Activated naive CD8-positive, alpha-beta T cell treated with anti-CD3 and anti-CD28 coated beads, Interleukin-2, amount 50 U/mL, for 24 hours (primary cell): ENCODE results near the gene WDR37.
"Not testable (repeated sequence)": the region's sequence is repeated elsewhere in the genome, so short reads cannot be mapped to it uniquely, and the experiment has no call there.

Experiments used
- ATAC-seq: fragments of 150-1000 bp; cut with Tn5 transposase; one replicate; pipeline ENCODE4 v1.10.0; 2021
- DNase-seq: peaks from one replicate; pipeline ENCODE4 v3.0.0; 2021
- H3K27ac Mint-ChIP-seq: one replicate; pipeline ENCODE4 v1.8.0; 2021; ENCODE audit warnings: mild to moderate bottlenecking, mixed read lengths
- H3K27me3 Mint-ChIP-seq: one replicate; pipeline ENCODE4 v1.8.0; 2021; ENCODE audit warnings: mixed read lengths
- H3K36me3 Mint-ChIP-seq: one replicate; pipeline ENCODE4 v1.8.0; 2021; ENCODE audit warnings: low read depth, mixed read lengths
- H3K4me1 Mint-ChIP-seq: one replicate; pipeline ENCODE4 v1.8.0; 2021; ENCODE audit warnings: mixed read lengths
- H3K4me3 Mint-ChIP-seq: one replicate; pipeline ENCODE4 v1.8.0; 2021; ENCODE audit warnings: mild to moderate bottlenecking, moderate library complexity, mixed read lengths
- H3K9me3 Mint-ChIP-seq: one replicate; pipeline ENCODE4 v1.8.0; 2021; ENCODE audit warnings: mixed read lengths

WDR37 gene

DNA sequence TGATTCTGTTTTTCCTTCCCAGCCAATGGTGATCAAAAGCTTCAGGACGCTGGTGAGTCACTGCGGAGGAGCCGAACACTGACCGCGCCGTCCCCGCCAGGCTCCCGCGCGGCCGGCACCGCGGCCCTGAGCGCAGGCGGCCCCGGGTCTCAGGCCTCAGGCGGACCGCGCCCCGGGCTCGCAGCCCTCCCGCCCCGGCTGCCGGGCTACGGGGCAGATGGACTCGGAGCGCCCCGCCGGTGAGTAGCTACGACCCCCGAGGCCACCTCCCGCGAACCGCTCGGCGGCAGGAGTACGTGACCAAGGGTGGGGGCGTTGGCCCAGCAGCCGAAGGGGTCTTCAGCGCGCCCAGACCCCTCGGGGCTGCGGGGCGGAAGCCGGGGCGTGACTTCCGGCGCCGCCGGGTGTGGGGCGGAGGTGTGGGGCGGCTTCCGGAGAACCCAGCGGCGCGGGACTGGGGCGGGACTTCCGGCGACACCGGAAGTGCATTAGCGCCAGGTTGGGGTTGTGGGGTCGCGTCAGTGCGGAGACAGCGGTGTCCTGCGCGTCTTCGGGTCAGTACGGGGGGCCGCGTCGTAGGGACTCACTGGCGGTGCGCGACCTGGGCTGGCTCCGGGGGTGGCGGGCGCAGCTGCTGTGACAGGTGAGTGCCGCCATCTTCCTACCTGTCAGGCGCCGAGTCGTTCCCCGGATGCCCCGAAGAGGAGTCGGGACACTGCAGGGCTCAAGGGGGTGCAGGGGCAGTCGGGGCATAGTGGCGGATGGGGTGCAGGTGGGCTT is at the start of gene WDR37:
Gene WDR37, plus strand, starts transcription at position 60 of the 780 bp plus-strand sequence. CDS start 15,771 bp downstream, outside the sequence.
- H3K27ac Mint-ChIP-seq: peak within 1 kb of the TSS; percentile 87
- DNase-seq (peak; percentile 92), ATAC-seq (peak; percentile 94)
- H3K36me3 Mint-ChIP-seq: peaks cover 24% of the 10 kb centered on the region
- H3K27me3 Mint-ChIP-seq: no peaks in the 10 kb centered on the region
- H3K4me3 Mint-ChIP-seq: peak within 1 kb of the TSS; percentile 91
- H3K4me1 Mint-ChIP-seq: peaks cover 84% of the 10 kb centered on the region
- H3K9me3 Mint-ChIP-seq: no peaks in the 10 kb centered on the region

DNA sequence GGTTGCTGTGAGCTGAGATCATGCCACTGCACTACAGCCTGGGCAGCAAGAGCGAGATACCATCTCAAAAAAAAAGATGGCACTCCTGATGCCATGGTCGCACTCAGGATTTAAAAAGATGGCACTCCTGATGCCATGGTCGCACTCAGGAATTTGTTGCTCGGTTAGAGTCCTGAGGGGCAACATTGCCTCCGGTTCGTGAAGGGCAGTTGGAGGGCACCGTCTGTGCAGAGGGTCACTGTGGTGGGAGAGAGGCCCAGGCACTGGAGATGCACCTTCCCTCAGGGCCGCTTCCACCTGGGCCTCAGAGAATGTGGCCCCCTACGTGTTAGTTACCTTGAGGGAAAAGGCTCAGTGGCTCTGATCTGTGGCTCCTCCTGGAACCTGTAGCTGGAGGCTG is 49.6 kb upstream of the WDR37 start:
- H3K4me1 Mint-ChIP-seq: peaks cover 18% of the 10 kb centered on the region
- ATAC-seq (no peak), DNase-seq (no peak)
- no peak overlapping the region for H3K4me3 Mint-ChIP-seq
- H3K36me3 Mint-ChIP-seq: peaks cover 78% of the 10 kb centered on the region
- no peaks in the 10 kb centered on the region for H3K27me3 Mint-ChIP-seq
- H3K27ac Mint-ChIP-seq: no peak overlapping the region
- no peaks in the 10 kb centered on the region for H3K9me3 Mint-ChIP-seq

- no peak for DNase-seq
- Mint-ChIP-seq H3K27me3 (no peaks in the 10 kb centered on the region), H3K36me3 (peaks cover 80% of the 10 kb centered on the region), H3K9me3 (no peaks in the 10 kb centered on the region), H3K4me1 (peaks cover 15% of the 10 kb centered on the region), H3K4me3 (no peak overlapping the region), H3K27ac (peak overlapping the region; percentile 58)
- ATAC-seq: no peak
Observed at GRCh38 chr10:1007583-1007982, 48.6 kb upstream of the WDR37 start.

DNA sequence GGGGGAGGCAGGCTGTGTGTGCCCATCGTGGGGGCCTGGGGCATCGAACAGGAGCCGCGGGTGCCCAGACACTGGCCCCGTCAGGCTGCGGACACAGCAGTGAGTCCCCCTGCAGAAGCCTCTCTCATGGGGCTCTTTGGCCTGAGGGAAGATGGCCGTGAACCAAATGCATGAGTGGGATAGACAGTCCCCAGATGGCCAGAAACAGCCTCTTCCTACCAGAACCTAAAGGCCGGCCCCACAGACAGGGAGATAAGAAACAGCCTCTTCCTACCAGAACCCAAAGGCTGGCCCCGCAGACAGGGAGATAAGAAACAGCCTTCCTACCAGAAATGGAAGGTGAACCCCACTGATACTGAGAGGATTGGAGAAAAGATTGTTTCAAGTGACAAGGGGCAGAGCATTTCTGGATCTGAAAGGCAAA is 47.1 kb upstream of the WDR37 start:
- no peak overlapping the region for H3K4me3 Mint-ChIP-seq
- H3K9me3 Mint-ChIP-seq: no peaks in the 10 kb centered on the region
- DNase-seq: no peak
- no peaks in the 10 kb centered on the region for H3K27me3 Mint-ChIP-seq
- peaks cover 75% of the 10 kb centered on the region for H3K36me3 Mint-ChIP-seq
- H3K27ac Mint-ChIP-seq: peak overlapping the region; percentile 73
- no peak for ATAC-seq
- H3K4me1 Mint-ChIP-seq: peaks cover 13% of the 10 kb centered on the region

DNA sequence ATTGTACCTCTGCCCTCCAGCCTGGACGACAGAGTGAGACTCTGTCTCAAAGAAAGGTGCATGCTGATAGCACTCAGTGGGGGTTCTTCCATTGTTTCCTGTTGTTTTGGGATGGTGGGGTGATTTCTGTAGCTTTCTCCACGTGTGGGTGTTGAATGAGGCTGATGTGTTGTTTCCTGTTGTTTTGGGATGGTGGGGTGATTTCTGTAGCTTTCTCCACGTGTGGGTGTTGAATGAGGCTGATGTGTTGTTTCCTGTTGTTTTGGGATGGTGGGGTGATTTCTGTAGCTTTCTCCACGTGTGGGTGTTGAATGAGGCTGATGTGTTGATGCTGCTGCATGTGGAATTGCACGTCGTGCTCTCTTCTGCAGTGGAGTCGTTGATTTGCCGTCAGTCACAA is 46.2 kb upstream of the WDR37 start:
- not testable (repeated sequence) for H3K27me3 Mint-ChIP-seq, H3K9me3 Mint-ChIP-seq, DNase-seq, H3K4me3 Mint-ChIP-seq
- H3K36me3 Mint-ChIP-seq: peaks cover 77% of the 10 kb centered on the region
- peak; percentile 42 for ATAC-seq
- peaks cover 13% of the 10 kb centered on the region for H3K4me1 Mint-ChIP-seq
- peak overlapping the region; percentile 74 for H3K27ac Mint-ChIP-seq

GRCh38 chr10:1010703-1011102 is 45.5 kb upstream of the WDR37 start:
- ATAC-seq (no peak), DNase-seq (no peak)
- no peaks in the 10 kb centered on the region for H3K9me3 Mint-ChIP-seq
- H3K27ac Mint-ChIP-seq: no peak overlapping the region
- H3K27me3 Mint-ChIP-seq: no peaks in the 10 kb centered on the region
- no peak overlapping the region for H3K4me3 Mint-ChIP-seq
- peaks cover 73% of the 10 kb centered on the region for H3K36me3 Mint-ChIP-seq
- peaks cover 13% of the 10 kb centered on the region for H3K4me1 Mint-ChIP-seq

- ATAC-seq (no peak), DNase-seq (no peak)
- Mint-ChIP-seq H3K27me3 (no peaks in the 10 kb centered on the region), H3K36me3 (peaks cover 71% of the 10 kb centered on the region), H3K27ac (no peak overlapping the region), H3K9me3 (no peaks in the 10 kb centered on the region), H3K4me1 (peaks cover 13% of the 10 kb centered on the region), H3K4me3 (no peak overlapping the region)
Observed at GRCh38 chr10:1011696-1012095, 44.5 kb upstream of the WDR37 start.

DNA sequence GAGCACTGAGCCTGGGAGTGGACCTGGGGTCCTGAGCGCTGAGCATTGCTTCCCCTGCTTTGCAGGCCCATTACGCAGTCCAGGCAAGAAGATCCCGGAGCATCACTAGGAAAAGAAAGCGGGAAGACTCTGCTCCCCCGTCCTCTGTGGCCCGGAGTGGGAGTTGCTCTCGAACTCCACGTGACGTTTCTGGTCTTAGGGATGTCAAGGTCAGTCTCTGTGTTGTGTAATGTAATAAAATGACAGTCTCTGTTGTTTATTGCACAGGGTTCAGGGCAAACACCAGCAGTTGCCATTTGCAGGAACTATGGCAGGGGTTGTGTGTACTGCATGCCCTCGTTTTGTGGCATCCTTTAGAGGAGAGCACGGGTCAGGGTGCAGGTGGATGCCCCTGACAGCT is 40.5 kb upstream of the WDR37 start:
- DNase-seq (no peak), ATAC-seq (no peak)
- H3K36me3 Mint-ChIP-seq: peaks cover 75% of the 10 kb centered on the region
- no peak overlapping the region for H3K4me3 Mint-ChIP-seq
- H3K27ac Mint-ChIP-seq: no peak overlapping the region
- H3K4me1 Mint-ChIP-seq: no peaks in the 10 kb centered on the region
- no peaks in the 10 kb centered on the region for H3K9me3 Mint-ChIP-seq
- H3K27me3 Mint-ChIP-seq: no peaks in the 10 kb centered on the region

- no peaks in the 10 kb centered on the region for H3K27me3 Mint-ChIP-seq
- ATAC-seq (no peak), DNase-seq (no peak)
- H3K36me3 Mint-ChIP-seq: peaks cover 52% of the 10 kb centered on the region
- H3K27ac Mint-ChIP-seq: no peak overlapping the region
- H3K4me1 Mint-ChIP-seq: no peaks in the 10 kb centered on the region
- H3K9me3 Mint-ChIP-seq: no peaks in the 10 kb centered on the region
- no peak overlapping the region for H3K4me3 Mint-ChIP-seq
Observed at GRCh38 chr10:1019362-1019761, 36.8 kb upstream of the WDR37 start.

DNA sequence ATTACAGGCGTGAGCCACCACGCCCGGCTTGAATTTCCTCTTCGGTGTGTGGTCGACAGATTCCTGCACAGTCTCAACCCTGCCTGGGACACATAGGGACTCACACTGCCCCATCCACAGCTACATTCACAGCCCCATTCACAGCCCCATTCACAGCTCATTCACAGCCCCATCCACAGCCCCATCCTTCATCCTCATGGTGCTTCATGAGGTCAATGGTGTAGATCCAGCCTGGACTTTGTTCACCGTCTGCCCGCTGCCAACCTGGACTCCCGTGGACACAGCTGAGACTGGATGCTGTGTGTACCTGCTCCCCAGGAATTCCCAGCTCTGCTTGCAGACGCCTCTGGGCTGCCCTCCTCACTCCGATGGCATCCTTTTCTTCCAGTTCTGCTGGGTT is 35.7 kb upstream of the WDR37 start:
- H3K27ac Mint-ChIP-seq: no peak overlapping the region
- H3K9me3 Mint-ChIP-seq: no peaks in the 10 kb centered on the region
- peak; percentile 15 for ATAC-seq
- peaks cover 53% of the 10 kb centered on the region for H3K36me3 Mint-ChIP-seq
- H3K4me1 Mint-ChIP-seq: no peaks in the 10 kb centered on the region
- no peak for DNase-seq
- H3K4me3 Mint-ChIP-seq: no peak overlapping the region
- no peaks in the 10 kb centered on the region for H3K27me3 Mint-ChIP-seq

- DNase-seq: no peak
- Mint-ChIP-seq H3K9me3 (no peaks in the 10 kb centered on the region), H3K27ac (no peak overlapping the region), H3K27me3 (no peaks in the 10 kb centered on the region), H3K4me3 (no peak overlapping the region), H3K36me3 (peaks cover 51% of the 10 kb centered on the region), H3K4me1 (no peaks in the 10 kb centered on the region)
- no peak for ATAC-seq
Observed at GRCh38 chr10:1020958-1021357, 35.2 kb upstream of the WDR37 start.

DNA sequence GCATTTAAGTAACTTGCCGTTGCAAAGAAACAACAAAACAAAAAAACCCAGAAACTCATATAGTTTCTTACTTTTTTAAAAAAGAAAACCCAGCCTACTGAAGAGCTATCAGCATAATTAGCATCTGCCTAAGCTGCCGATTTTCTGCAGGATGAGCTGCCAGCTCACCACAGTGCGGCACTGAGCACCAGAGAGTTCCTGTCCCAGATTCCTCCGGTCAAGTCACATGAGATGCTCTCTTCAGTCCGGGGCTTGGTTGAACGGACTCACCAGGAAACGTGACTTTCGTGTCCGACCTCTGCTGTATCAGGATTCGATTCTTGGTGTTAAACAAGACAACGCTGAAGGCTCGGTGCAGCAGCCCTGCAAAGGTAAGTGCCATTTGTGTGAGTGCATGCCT is 33.8 kb upstream of the WDR37 start:
- no peak overlapping the region for H3K27ac Mint-ChIP-seq
- no peaks in the 10 kb centered on the region for H3K27me3 Mint-ChIP-seq
- no peak overlapping the region for H3K4me3 Mint-ChIP-seq
- DNase-seq (no peak), ATAC-seq (no peak)
- no peaks in the 10 kb centered on the region for H3K9me3 Mint-ChIP-seq
- no peaks in the 10 kb centered on the region for H3K4me1 Mint-ChIP-seq
- peaks cover 38% of the 10 kb centered on the region for H3K36me3 Mint-ChIP-seq

DNA sequence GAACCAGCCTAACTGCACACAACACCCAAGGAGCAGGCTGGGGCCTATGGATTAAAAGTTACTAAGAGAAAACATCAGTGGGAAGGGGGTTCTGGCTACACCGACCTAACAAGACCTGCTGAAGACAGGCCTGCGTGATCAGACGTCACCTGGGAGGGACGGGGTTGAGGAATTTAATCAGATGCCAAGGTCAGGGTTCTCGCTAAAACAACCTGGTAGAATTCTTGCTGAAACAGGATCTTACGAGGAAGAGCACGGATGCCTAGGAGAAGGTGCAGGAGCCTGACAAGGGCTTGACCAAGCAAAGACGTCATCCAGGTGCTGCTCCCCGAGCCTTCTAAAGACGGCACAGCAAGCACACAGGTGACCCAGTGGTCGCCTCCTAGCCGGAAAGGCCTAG is 32.1 kb upstream of the WDR37 start:
- ATAC-seq: no peak
- no peaks in the 10 kb centered on the region for H3K4me1 Mint-ChIP-seq
- no peaks in the 10 kb centered on the region for H3K9me3 Mint-ChIP-seq
- no peak for DNase-seq
- peaks cover 31% of the 10 kb centered on the region for H3K36me3 Mint-ChIP-seq
- no peak overlapping the region for H3K4me3 Mint-ChIP-seq
- H3K27me3 Mint-ChIP-seq: no peaks in the 10 kb centered on the region
- no peak overlapping the region for H3K27ac Mint-ChIP-seq

- no peaks in the 10 kb centered on the region for H3K4me1 Mint-ChIP-seq
- H3K9me3 Mint-ChIP-seq: no peaks in the 10 kb centered on the region
- no peak within 1 kb of the TSS for H3K4me3 Mint-ChIP-seq
- H3K27ac Mint-ChIP-seq: no peak within 1 kb of the TSS
- H3K36me3 Mint-ChIP-seq: peaks cover 18% of the 10 kb centered on the region
- DNase-seq (no peak), ATAC-seq (no peak)
- H3K27me3 Mint-ChIP-seq: no peaks in the 10 kb centered on the region
Observed at GRCh38 chr10:1025683-1026082, 30.5 kb upstream of the WDR37 start, which contains the start of gene IDI2. Gene IDI2, minus strand, starts transcription at chr10:1025859. Its CDS starts 1,136 bp downstream, at chr10:1024723.

GRCh38 chr10:1026578-1026977 is 29.6 kb upstream of the WDR37 start:
- H3K27ac Mint-ChIP-seq: no peak overlapping the region
- H3K27me3 Mint-ChIP-seq: no peaks in the 10 kb centered on the region
- no peak overlapping the region for H3K4me3 Mint-ChIP-seq
- H3K4me1 Mint-ChIP-seq: no peaks in the 10 kb centered on the region
- H3K9me3 Mint-ChIP-seq: no peaks in the 10 kb centered on the region
- DNase-seq (no peak), ATAC-seq (no peak)
- peaks cover 14% of the 10 kb centered on the region for H3K36me3 Mint-ChIP-seq
